Stimulated activated CD4-positive, alpha-beta T cell treated with anti-CD3 and anti-CD28 coated beads, Interleukin-1b, Interleukin-23, amount 100 ng/mL, for 48 hours (primary cell): Measurements from ENCODE around the gene SEMA3C.
"Not testable (repeated sequence)": the region's sequence is repeated elsewhere in the genome, so short reads cannot be mapped to it uniquely, and the experiment has no call there.

Source experiments
- DNase-seq: peaks from one replicate; pipeline ENCODE4 v3.0.0-alpha.2; 2020

SEMA3C gene

DNA sequence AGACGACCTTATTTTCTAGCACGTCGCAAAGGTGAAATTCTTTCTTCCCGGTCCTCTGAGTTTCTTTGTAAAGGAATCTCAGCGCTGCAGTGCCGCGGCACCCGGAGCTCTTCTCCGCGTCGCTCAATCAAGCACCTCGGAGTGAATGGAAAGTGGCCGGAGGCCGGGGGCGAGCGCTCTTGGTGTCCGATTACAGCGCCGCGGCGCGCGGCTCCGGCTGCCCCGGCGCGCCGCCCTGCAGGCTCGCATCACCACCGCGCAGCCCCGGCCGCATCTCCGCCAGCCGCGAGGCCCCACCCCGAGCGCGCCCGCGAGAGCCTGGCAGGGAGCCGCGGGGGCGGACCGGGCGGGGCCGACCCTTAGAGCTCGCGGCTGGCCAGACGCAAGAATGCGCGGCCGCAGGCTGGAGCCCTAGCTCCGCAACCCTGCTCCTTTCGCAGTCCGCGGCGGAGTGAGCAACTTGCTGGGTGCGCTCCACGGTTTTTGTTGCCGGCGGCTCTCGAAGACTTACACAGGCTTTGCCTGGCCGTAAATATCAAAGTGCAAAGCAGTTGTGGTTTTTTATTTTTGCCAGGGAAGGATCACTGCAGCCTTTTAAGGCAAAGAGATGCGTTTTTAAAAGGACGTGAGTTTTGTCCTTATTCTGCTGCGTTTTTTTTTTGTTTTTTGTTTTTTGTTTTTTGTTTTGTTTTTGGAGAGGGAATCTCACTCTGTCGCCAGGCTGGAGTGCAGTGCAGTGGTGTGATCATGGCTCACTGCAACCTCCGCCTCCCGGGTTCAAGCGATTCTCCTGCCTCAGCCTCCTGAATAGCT, at the start of gene SEMA3C:
TSS of gene SEMA3C (minus strand) at position 143 of the 813 bp plus-strand sequence. CDS start 2,270 bp downstream, outside the sequence.
- DNase-seq = peak; percentile 1

DNA sequence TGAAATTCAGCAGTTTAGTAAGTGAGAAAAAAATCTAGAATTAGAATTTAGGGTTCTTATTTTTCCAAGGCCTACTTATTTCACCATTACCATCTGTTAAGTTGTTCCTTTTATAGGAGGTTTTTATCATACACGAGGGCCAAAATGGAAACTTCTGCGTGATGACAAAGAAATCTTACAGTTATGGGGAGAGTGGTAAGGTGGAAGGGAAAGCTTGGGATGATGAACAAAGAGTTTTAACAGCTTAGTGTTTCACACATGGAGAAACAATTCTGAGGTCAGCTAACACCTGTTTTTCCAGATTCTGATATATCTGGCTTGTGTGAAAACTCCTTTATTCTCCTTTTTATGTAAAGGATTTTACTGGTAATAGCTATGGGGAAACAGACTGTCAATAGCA, 49.8 kb upstream of the SEMA3C start:
- DNase-seq = no peak

DNA sequence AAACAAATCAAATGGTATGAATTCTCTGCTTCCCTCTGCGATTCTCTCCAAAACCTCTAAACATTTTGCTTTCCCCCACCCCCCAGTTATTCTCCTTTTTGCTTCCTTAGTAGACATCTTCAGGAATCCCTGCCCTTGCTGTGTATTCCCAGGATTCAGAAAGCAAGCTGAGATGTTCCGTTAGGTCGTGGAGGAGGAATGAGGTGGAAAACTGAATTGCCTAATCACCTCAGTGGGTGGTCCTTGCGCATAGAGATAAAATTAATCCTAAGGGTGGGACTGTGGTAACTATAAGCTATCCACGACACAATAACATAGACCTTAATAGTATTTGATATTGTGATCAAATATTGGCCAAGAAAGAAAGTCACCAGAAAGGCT, 49.1 kb upstream of the SEMA3C start:
- no peak for DNase-seq

DNA sequence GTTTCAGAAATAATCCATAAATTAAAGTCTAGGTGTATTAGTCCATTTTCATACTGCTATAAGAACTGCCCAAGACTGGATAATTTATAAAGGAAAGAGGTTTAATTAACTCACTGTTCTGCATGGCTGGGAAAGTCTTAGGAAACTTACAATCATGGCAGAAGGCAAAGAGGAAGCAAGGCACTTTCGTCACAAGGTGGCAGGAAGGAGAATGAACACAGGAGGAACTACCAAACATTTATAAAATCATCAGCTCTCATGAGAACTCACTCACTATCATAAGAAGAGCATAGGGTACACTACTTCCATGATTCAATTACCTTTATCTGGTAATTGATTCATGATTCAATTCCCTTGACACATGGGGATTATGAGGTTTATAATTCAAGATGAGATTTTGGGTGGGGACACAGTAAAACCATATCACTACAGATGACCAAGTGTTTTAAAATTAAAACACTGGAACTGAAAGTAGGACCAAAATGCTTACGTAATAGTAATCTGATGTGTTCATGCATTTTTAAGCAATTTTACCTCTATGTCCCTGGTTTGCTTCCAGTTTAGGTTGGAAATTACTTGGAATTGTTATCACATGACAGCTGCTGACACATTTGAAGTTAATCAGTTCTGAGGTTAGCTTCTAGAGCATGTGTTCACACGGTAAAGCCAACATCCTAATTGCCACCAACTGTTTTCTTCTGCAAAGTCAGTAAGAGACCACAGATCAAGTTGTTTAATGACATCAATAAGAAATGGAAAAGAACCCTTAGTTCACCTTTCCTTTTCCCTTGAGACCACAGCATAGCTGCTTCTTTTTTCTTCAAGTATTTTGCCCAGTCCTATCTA, 48.4 kb upstream of the SEMA3C start:
- DNase-seq = no peak

DNA sequence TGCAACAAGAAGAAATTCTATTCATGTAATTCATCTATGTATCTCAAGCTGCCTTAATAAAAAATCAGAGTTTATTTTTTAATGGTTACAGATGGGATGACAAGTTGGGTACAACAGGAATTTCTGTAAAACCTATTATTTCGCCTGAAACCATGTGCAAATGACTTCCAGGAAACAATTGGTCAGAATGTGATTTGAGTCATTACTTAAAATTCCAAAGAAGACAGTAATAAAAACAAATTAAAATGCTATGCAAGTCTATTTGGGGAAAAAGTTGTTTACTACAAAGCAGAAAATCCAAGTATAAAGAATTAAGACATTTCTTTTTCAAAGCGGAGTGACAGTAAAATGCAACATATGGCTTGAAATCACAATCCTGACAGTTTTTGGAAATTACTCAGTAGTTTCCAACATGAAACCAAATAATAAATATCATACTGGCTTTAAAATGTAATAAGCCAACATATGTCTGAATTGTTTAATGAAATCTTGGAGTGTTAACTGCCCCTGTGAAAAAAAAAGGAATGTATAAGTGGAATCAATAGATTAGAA, 41.5 kb upstream of the SEMA3C start:
- DNase-seq = no peak

DNA sequence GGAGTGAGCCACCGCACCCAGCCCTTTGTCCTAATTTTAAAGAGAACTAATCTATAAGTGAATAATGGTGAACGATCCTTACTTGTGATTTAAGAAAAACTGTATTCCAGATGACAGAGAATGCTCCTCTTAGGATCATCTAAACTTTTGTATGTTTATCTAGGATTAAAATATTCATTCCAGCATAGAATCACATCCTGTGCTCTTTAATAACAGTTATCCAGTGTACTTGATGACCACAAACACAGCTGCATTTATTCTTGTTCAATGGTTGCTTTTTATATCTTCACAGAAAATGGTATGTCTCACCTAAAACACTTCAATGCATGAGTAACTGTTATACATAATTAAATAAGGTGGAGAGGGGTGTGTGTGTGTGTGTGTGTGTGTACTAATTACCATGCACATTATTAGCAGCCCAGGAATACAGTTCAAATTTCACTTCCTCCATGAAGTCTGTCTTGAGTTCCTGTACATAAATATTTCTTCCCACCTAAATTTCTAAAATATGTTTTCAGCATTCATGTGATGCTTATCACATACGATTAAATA, 38.5 kb upstream of the SEMA3C start:
- no peak for DNase-seq

DNA sequence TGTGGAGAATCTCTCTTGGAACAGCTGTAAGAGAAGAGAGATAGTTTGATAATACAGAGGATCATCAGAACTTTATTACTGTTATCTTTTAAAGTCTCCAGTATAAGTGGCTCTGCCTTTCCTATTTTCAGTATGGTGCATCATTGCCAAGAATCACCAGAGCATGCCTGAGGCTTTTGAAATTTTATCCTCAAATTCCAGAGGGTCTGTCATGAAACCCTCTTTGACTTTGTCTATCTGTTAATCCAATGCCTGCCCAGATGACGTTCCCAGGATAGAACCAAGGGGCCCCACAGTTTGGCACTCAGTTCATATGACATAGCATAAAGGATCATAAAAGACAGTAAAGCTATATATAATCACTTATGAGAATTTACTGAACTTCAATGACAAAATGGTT, 35.3 kb upstream of the SEMA3C start:
- DNase-seq = no peak

DNA sequence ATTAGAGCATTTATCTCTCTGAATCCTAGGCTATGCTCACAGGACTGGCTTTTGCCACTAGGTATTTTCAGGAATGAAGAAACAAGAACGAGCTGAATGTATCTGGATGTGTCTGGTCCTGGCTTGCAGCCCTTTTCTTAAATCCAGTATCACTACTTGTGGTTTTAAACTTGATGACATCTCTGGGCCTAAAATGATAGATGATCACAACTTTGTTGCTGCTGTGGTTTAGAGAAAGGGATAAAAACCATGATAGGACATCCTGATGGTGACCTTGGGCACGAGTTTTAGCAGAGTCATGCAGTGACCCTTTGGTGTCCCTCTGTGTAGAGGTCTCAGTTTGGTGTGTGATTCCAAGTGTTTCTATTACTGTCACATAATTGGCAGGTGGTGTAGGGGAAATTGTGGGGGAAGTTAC, 31.7 kb upstream of the SEMA3C start:
- no peak for DNase-seq

DNA sequence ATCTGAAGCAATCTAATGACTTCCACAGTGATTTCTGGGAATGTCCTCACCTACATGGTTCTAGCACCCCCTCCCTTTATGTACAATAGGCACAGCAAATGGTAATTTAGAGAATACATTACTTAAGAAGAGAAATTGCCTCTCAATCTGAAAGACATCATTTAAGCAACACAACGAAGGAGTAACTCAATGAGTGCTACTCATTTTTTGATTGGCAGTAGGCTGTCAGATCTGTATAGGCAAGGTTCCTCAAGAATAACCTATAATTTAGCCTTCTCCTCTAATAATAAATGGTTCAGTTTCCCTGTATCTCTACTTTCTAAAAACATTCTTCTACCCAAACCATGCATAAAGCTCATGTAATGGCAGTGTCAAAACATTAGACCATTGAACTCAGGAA, 30.6 kb upstream of the SEMA3C start:
- no peak for DNase-seq

DNA sequence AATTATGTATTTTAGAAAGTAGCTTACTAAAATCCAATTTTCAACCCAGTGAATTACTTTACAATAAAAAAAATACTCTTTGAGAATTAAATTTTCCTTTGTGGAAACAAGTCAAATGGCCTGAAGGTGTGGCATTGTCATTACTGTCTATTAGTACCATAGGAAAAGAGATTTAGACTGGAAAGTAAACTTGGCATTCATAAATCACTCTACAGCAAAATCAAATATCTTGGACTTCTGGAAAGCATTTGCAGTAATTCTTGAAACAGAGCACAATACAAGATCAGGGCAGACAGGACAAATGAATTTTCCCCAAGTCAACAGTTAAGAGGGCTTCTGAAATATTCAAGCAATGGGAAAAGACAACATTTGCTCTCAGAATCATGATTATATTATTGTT, 28.0 kb upstream of the SEMA3C start:
- DNase-seq = no peak

DNA sequence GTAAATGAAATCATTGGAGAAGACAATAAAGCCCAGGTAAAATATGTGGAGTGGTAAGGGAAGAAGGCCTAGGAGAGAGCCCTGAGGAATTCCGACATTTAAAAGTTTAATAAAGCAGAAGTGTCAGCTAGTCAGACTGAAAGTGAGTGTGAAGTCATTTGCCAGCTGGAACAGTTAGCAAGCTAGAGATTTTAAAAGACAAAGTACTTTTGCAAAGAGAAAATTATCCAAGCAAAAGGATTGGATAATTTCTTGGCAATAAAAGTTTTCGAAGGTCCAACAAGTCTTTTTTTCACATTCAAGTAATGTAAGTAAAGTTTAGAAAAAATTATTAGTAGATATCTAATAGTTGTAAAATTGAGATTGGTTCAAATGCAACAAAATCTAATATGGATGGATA, 27.1 kb upstream of the SEMA3C start:
- DNase-seq = no peak

DNA sequence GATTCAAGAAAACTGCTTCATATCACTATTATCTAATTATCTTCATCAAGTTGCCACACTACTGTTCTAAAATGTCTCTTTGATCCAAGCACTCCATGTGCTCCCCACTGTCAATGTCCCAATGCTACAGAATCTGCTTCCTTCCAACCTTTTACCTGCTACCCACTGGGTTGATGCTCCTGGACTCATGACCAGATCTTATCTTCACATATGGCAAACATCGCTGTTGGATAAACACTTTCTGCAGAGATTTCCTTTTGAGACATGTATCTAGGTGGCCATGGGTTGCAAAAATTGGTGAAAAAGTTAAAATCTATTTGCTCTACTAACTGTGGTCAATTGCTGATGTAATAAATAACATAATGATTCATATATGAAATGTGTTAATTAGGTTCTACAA, 24.5 kb upstream of the SEMA3C start:
- no peak for DNase-seq

DNA sequence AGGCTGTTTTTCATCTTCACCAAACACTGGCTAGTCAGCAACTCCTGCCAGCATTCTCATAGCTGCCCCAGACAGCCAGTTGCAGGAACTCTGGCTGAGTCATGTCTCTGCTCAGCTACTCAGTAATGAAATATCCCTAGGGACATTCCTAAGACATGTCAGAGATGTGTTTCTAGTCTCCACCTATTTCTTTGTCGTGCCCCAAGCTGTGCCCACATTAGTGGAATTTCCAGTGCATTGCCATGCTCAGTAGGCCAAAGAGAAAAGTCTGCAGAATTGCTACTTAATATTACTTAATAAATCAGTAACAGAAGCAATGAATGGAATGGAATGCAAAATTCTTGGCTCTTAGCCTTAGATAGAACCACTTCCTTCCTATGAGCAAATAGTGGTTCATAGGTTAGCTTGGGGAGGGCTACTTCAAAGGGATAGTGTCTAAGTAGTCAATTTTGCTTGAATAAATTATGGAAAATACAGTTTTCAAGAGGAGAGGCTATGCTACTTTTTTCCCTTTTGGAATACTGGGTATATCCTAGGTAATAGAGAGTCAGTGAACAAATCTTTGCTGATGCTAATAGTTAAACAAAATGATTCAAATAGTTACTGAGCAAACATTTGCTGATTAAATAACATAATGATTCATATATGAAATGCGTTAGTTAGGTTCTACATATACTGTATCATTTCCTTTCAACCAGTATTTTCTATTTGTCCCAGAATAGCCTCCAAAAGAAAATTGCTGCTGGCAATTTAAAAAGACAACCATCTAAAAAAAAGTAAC, 23.6 kb upstream of the SEMA3C start:
- DNase-seq = no peak

DNA sequence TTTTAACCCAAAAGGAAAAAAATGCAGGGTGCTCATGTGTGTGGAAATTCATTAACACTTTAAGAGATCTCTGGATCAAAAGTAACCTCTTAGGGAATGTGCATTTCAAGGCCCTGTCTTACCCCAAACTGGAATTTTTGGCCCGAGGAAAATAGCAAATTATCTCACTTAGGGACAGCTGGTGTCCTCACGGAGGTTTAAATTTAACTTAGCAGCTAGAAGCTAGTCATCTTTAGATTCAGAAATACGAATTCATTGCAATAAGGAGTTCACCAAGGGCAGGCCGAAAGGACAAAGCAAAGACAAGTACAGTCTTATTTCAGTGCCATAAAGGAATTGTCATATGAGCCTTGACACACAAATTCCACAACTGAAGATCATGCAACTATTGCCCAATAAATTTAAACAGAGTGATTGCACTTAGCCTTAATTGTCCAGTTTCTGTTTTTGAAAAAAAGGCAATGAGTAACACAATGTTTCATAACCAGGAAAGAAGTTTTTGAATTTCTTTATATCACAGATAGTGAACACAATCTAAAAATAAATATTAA, 22.4 kb upstream of the SEMA3C start:
- no peak for DNase-seq

DNA sequence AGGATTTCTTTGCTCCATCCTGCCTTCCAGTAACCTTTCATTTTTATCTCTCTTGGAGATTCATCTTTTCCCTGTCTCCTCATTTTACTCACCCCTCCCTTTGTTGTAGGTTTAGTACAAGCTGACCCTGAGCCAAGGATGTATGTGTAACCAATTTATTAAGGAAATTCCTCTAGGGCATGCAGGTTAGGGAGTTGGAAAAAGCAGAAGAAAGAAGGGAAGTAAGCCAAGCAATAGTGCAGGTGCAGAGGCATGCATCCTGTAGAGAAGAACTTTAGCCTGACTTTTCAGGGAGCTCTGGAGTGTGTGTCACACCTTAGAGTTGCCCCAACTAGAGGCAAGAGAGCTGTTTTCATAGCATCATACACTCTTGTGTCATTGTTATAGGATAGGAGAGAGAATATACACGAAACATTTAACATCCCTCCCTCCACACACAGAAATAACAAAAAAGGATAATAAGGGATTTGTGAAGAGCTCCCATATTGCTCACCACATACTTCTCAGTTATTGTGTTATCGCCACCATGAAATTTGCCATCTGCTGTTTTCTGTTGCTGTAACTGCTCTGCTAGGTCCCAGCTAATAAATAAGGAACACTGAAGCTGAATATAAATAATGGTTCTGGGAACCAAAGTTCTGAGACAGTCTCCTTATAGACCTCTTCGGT, 21.8 kb upstream of the SEMA3C start:
- no peak for DNase-seq

DNA sequence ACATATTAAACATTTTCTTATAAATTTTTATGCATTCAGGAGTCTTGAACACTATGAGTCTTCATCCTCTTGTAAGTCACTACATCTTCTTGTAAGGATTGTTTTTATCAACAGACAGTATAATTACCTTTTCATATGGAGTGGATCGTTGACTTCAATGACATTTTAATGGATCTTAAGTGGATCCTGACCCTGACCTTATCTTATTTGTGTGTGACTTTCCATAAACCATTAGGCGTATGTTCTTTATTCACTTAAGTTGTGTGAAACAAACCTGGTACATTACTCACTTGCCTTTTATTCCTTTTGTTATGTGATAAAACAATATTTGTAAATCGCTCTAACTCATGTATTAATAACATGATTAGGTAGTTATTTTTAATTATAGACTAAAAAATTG, 18.5 kb upstream of the SEMA3C start:
- DNase-seq = no peak

DNA sequence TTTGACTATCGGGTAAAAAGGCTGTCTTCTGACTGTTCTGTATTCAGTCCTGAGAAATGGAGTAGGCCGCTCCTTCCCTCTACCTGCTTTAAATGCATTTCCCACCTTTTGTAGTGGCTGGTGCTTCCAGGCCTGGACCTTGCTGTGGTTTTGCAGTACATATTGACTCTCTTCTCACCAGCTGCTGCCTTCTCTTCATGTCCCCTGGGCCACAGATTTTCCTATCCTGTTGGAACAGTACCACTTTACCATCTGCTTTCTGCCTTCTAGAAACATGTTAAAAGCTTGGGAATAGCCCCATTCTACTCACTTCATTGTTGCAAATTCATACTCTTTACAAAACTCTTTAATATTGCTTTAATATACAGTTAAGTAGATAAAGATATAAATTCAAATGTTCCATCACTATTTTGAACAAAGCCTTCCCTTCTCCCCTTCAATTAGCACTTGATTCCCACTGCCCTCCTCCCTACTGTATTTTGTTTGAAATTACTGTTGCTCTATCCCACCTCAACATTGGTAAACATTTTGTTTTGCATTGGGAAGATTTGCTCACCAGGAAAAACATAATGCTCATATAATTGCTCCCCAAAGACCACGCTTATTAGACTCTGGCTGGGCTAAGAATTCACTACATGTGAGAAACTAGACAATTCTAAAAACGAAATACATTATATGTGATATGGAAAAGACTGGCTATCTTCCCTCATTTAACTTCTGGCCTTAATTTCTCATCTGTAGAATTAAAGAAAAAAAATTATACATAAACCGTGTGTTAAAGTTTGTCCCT, 17.3 kb upstream of the SEMA3C start:
- no peak for DNase-seq

DNA sequence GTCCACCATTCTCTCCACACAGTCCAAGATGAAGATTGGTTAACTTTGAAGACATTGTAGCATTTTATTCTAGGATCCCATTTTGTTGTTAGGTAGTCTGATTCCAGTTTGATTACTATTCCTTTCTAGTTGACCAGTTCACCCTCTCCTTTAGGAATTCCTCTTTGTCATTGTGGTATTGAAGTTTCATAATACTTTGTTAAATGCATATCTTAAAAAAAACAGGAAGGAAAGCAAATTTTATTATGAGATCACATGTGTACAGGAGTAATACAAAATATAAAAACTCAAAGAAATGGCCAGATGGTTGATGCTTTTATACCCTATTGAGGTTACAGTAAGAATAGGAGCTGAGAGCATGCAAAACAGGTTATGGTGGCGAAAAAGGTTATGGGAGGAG, 15.5 kb upstream of the SEMA3C start:
- DNase-seq = no peak

DNA sequence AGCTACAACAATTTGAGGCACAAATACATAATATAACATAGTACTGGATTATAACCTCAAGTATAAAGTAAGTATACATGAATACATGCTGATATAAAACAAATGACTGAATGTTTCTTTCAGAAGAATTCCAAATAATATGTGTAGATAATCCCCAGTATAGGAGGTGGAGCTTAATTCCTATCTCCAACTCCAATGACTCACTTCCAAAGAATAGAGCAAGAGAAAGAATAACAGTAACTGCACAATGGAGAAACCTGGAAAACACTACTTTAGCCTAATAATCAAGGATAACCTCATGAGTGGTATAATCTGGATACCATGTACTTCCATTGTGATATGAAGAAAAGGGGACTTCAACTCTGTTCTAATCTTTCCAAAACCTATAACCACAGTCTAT, 13.7 kb upstream of the SEMA3C start:
- no peak for DNase-seq

DNA sequence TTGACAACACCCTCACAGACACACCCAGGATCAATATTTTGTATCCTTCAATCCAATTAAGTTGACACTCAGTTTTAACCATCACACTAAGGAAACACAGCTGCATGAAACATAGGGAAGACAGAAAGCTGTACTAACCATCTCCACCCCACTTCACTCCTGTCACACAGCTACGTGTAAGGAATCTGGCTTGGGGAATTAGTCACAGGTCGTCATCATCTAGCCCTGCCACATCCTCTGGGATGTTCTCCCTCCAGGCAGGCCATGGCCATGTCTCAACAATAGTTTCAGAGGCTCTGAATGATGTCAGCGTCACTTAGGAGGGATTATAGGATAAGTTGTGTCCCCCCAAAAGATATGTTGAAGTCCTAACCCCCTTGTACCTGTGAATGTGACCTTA, 10.8 kb upstream of the SEMA3C start:
- DNase-seq = no peak

DNA sequence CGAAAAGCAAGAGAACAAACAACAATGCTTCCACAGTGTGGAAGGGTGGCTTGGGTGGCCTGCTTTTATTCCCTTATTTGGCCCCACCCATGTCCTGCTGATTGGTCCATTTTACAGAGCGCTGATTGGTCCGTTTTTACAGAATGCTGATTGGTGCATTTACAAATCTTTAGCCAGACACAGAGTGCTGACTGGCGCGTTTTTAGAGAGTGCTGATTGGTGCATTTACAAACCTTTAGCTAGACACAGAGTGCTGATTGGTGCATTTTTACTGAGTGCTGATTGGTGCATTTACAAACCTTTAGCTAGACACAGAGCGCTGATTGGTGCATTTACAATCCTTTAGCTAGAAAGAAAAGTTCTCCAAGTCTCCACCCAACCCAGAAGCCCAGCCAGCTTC, 8.1 kb upstream of the SEMA3C start:
- DNase-seq = not testable (repeated sequence)
